Mesenchymal stem cell (in vitro differentiated cells and primary cell): Measurements from ENCODE around the gene SH3PXD2A.

Source experiments
- DNase-seq: peaks from one replicate; pipeline ENCODE4 v3.0.0-alpha.2; 2013
- H2AFZ ChIP-seq: one replicate; pipeline ENCODE4 v1.6.1; 2013; ENCODE audit warnings: low read depth, mild to moderate bottlenecking, control low read depth, inconsistent platforms, low read length, moderate library complexity
- H2AK5ac ChIP-seq: 2 replicates; pipeline ENCODE4 v1.6.1; 2013; ENCODE audit warnings: low read length, moderate library complexity, mild to moderate bottlenecking, inconsistent platforms; ENCODE audit not compliant: severe bottlenecking
- H2BK120ac ChIP-seq: one replicate; pipeline ENCODE4 v1.6.1; 2013; ENCODE audit warnings: low read depth, mild to moderate bottlenecking, inconsistent platforms, low read length, moderate library complexity
- H2BK12ac ChIP-seq, 2 experiments: one replicate each; pipeline ENCODE4 v1.6.1; 2013; ENCODE audit warnings: inconsistent platforms in 2 of 2, low read length in 2 of 2, mild to moderate bottlenecking in 2 of 2, moderate library complexity in 2 of 2, control low read depth in 1 of 2
- H2BK15ac ChIP-seq: one replicate; pipeline ENCODE4 v1.6.1; 2013; ENCODE audit warnings: mild to moderate bottlenecking, low read depth, inconsistent platforms; ENCODE audit not compliant: poor library complexity, severe bottlenecking
- H2BK5ac ChIP-seq: 2 replicates; pipeline ENCODE4 v1.6.1; 2013; ENCODE audit warnings: low read depth, mild to moderate bottlenecking, low read length, control low read depth, inconsistent platforms; ENCODE audit not compliant: poor library complexity, severe bottlenecking
- H3K14ac ChIP-seq, 2 experiments: one replicate each; pipeline ENCODE4 v1.6.1; 2013; ENCODE audit warnings: inconsistent platforms in 2 of 2, low read length in 2 of 2, control low read depth in 1 of 2, mild to moderate bottlenecking in 1 of 2, moderate library complexity in 1 of 2
- H3K18ac ChIP-seq, 2 experiments: one replicate each; pipeline ENCODE4 v1.6.1; 2013; ENCODE audit warnings: inconsistent platforms in 2 of 2, low read length in 2 of 2, control low read depth in 1 of 2, low read depth in 1 of 2, mild to moderate bottlenecking in 1 of 2
- H3K23ac ChIP-seq, 2 experiments: one replicate each; pipeline ENCODE4 v1.6.1; 2013; ENCODE audit warnings: inconsistent platforms in 2 of 2, low read length in 2 of 2, mild to moderate bottlenecking in 2 of 2, moderate library complexity in 2 of 2, control low read depth in 1 of 2
- H3K27ac ChIP-seq: 2 replicates; pipeline ENCODE4 v1.5.1; 2013; ENCODE audit warnings: mild to moderate bottlenecking, moderate library complexity, low read length, control low read depth, inconsistent platforms; ENCODE audit not compliant: poor library complexity, severe bottlenecking
- H3K27me3 ChIP-seq, 2 experiments: 2 replicates each; pipeline versions ENCODE4 v1.6.1 to v1.7.0; 2013; ENCODE audit warnings: low read length in 2 of 2, mild to moderate bottlenecking in 2 of 2, moderate library complexity in 2 of 2, control low read depth in 1 of 2, inconsistent platforms in 1 of 2; ENCODE audit not compliant: control insufficient read depth in 1 of 2, insufficient read depth in 1 of 2
- H3K36me3 ChIP-seq, 2 experiments: 2 replicates each; pipeline versions ENCODE4 v1.6.1 to v1.7.0; 2013; ENCODE audit warnings: low read length in 2 of 2, control low read depth in 1 of 2, inconsistent platforms in 1 of 2, low read depth in 1 of 2, mild to moderate bottlenecking in 1 of 2; ENCODE audit not compliant: insufficient read depth in 2 of 2, control insufficient read depth in 1 of 2
- H3K4ac ChIP-seq, 2 experiments: one replicate each; pipeline ENCODE4 v1.6.1; 2013; ENCODE audit warnings: inconsistent platforms in 2 of 2, low read length in 2 of 2, mild to moderate bottlenecking in 2 of 2, moderate library complexity in 2 of 2, control low read depth in 1 of 2, low read depth in 1 of 2
- H3K4me1 ChIP-seq: 2 replicates; pipeline ENCODE4 v1.6.1; 2013; ENCODE audit warnings: low read depth, low read length, control low read depth; ENCODE audit not compliant: control insufficient read depth, insufficient read depth
- H3K4me2 ChIP-seq: 2 replicates; pipeline ENCODE4 v1.6.1; 2013; ENCODE audit warnings: low read length, mild to moderate bottlenecking, inconsistent platforms; ENCODE audit not compliant: poor library complexity, severe bottlenecking
- H3K4me3 ChIP-seq, 2 experiments: 2 replicates each; pipeline versions ENCODE4 v1.5.1 to v1.7.0; 2013; ENCODE audit warnings: low read length in 2 of 2, mild to moderate bottlenecking in 2 of 2, control low read depth in 1 of 2, low read depth in 1 of 2; ENCODE audit not compliant: insufficient read depth in 1 of 2
- H3K79me1 ChIP-seq: replicated peaks from 2 replicates; pipeline ENCODE4 v1.6.1; 2013; ENCODE audit warnings: mild to moderate bottlenecking, control low read depth, low read length, inconsistent platforms; ENCODE audit not compliant: poor library complexity, severe bottlenecking
- H3K9ac ChIP-seq: 2 replicates; pipeline ENCODE4 v1.7.0; 2013; ENCODE audit warnings: mild to moderate bottlenecking, low read length, moderate library complexity
- H3K9me3 ChIP-seq: 2 replicates; pipeline ENCODE4 v1.7.0; 2013; ENCODE audit warnings: mild to moderate bottlenecking, low read length; ENCODE audit not compliant: control insufficient read depth
- H4K8ac ChIP-seq: one replicate; pipeline ENCODE4 v1.6.1; 2013; ENCODE audit warnings: inconsistent platforms, mild to moderate bottlenecking, low read length, moderate library complexity
- H4K91ac ChIP-seq: one replicate; pipeline ENCODE4 v1.6.1; 2013; ENCODE audit warnings: mild to moderate bottlenecking, low read length, inconsistent platforms
- WGBS: methylation state at CpG from one replicate; pipeline ENCODE4 v1.1.7; 2013; ENCODE audit warnings: mixed read lengths; 5-methylcytosine and 5-hydroxymethylcytosine counted together

SH3PXD2A gene

GRCh38 chr10:103576076-103576471, 279.3 kb downstream of the SH3PXD2A start:
- no peak overlapping the region for H3K9ac ChIP-seq
- no peak overlapping the region for H3K4me2 ChIP-seq
- H3K27ac ChIP-seq, result no peak overlapping the region
- no peak overlapping the region for H3K23ac ChIP-seq
- H2BK15ac ChIP-seq, result no peak overlapping the region
- H3K27me3 ChIP-seq, result peaks cover 29 to 94% of the 10 kb centered on the region in 2 experiments
- no peak overlapping the region for H2BK120ac ChIP-seq
- no peak overlapping the region for H4K91ac ChIP-seq
- no peaks in the 10 kb centered on the region for H3K9me3 ChIP-seq
- no peak overlapping the region for H2BK5ac ChIP-seq
- no peak overlapping the region for H3K4me3 ChIP-seq
- H3K4ac ChIP-seq, result no peak overlapping the region
- no peak overlapping the region for H2AK5ac ChIP-seq
- H3K36me3 ChIP-seq, result no peaks in the 10 kb centered on the region
- no peaks in the 10 kb centered on the region for H3K79me1 ChIP-seq
- H2BK12ac ChIP-seq, result no peak overlapping the region
- no peak overlapping the region for H3K18ac ChIP-seq
- H3K4me1 ChIP-seq, result peaks cover 15% of the 10 kb centered on the region
- no peak overlapping the region for H2AFZ ChIP-seq
- no peak for DNase-seq
- WGBS, result 100% methylated on average over 1 of the region's 1 CpG
- no peak overlapping the region for H3K14ac ChIP-seq
- H4K8ac ChIP-seq, result no peak overlapping the region

- H4K91ac ChIP-seq, result no peak overlapping the region
- H3K14ac ChIP-seq, result no peak overlapping the region
- no peak overlapping the region for H2BK5ac ChIP-seq
- H3K9ac ChIP-seq, result no peak overlapping the region
- peaks cover 15% of the 10 kb centered on the region for H3K4me1 ChIP-seq
- no peak overlapping the region for H3K27ac ChIP-seq
- no peak overlapping the region for H2BK15ac ChIP-seq
- H4K8ac ChIP-seq, result no peak overlapping the region
- H2BK12ac ChIP-seq, result no peak overlapping the region
- DNase-seq, result no peak
- no peak overlapping the region for H3K4ac ChIP-seq
- H2AFZ ChIP-seq, result no peak overlapping the region
- no peaks in the 10 kb centered on the region for H3K9me3 ChIP-seq
- no peak overlapping the region for H3K4me3 ChIP-seq
- H3K23ac ChIP-seq, result no peak overlapping the region
- peaks cover 28 to 90% of the 10 kb centered on the region in 2 experiments for H3K27me3 ChIP-seq
- no peak overlapping the region for H3K18ac ChIP-seq
- H2AK5ac ChIP-seq, result no peak overlapping the region
- H3K79me1 ChIP-seq, result no peaks in the 10 kb centered on the region
- H2BK120ac ChIP-seq, result no peak overlapping the region
- 88% methylated on average over 3 of the region's 6 CpGs for WGBS
- no peaks in the 10 kb centered on the region for H3K36me3 ChIP-seq
- no peak overlapping the region for H3K4me2 ChIP-seq
Measured at GRCh38 chr10:103575416-103576075, 279.8 kb downstream of the SH3PXD2A start.

- peaks cover 33 to 90% of the 10 kb centered on the region in 2 experiments for H3K27me3 ChIP-seq
- no peak overlapping the region for H3K27ac ChIP-seq
- peaks cover 11% of the 10 kb centered on the region for H3K4me1 ChIP-seq
- no peak overlapping the region for H3K14ac ChIP-seq
- H3K79me1 ChIP-seq, result no peaks in the 10 kb centered on the region
- no peak overlapping the region for H4K91ac ChIP-seq
- H3K4ac ChIP-seq, result no peak overlapping the region
- H2AFZ ChIP-seq, result no peak overlapping the region
- no peaks in the 10 kb centered on the region for H3K36me3 ChIP-seq
- no peak overlapping the region for H3K18ac ChIP-seq
- H2BK5ac ChIP-seq, result no peak overlapping the region
- H4K8ac ChIP-seq, result no peak overlapping the region
- H3K4me2 ChIP-seq, result no peak overlapping the region
- H3K9ac ChIP-seq, result no peak overlapping the region
- H3K23ac ChIP-seq, result no peak overlapping the region
- 84% methylated on average over 15 of the region's 16 CpGs for WGBS
- no peak overlapping the region for H2BK15ac ChIP-seq
- H3K9me3 ChIP-seq, result no peaks in the 10 kb centered on the region
- H2AK5ac ChIP-seq, result no peak overlapping the region
- H2BK12ac ChIP-seq, result no peak overlapping the region
- H2BK120ac ChIP-seq, result no peak overlapping the region
- no peak overlapping the region for H3K4me3 ChIP-seq
- DNase-seq, result no peak
Measured at GRCh38 chr10:103574097-103575061, 281.0 kb downstream of the SH3PXD2A start.

GRCh38 chr10:103573205-103573487, 282.2 kb downstream of the SH3PXD2A start:
- Histone ChIP-seq H3K36me3 (no peaks in the 10 kb centered on the region), H2BK15ac (no peak overlapping the region), H3K79me1 (no peaks in the 10 kb centered on the region), H3K23ac (no peak overlapping the region), H3K4me1 (peaks cover 5% of the 10 kb centered on the region), H4K91ac (no peak overlapping the region), H3K18ac (no peak overlapping the region), H2BK12ac (no peak overlapping the region), H2AFZ (no peak overlapping the region), H3K9ac (no peak overlapping the region), H3K4me3 (no peak overlapping the region), H3K14ac (no peak overlapping the region), H3K9me3 (no peaks in the 10 kb centered on the region), H2BK5ac (no peak overlapping the region), H3K4me2 (no peak overlapping the region), H2BK120ac (no peak overlapping the region), H3K27ac (no peak overlapping the region), H3K27me3 (peaks cover 37 to 90% of the 10 kb centered on the region in 2 experiments), H2AK5ac (no peak overlapping the region), H4K8ac (no peak overlapping the region), H3K4ac (no peak overlapping the region)
- WGBS, result 85% methylated on average over 7 of the region's 7 CpGs
- DNase-seq, result no peak
